Transverse colon (tissue), 4 donors: ENCODE data around the gene KMT5B. TPM values are rescaled to one million over a fixed set of nuclear protein-coding genes. Genes with fewer than 3 reads are reported as not detected.
"Not testable (repeated sequence)": the region's sequence is repeated elsewhere in the genome, so short reads cannot be mapped to it uniquely, and the experiment has no call there.

Experiments used
- DNase-seq: peaks from one replicate; pipeline ENCODE4 v3.0.0-alpha.2; 2019
- H3K27ac ChIP-seq, 4 donors: fragments of 200-600 bp; sonication (generic); 2 replicates each; pipeline ENCODE4 v1.5.1; 2016 to 2018; ENCODE audit warnings: inconsistent platforms in 4 of 4
- H3K27me3 ChIP-seq: fragments of 200-600 bp; sonication (generic); 2 replicates; pipeline ENCODE4 v1.5.1; 2017; ENCODE audit warnings: inconsistent platforms
- H3K36me3 ChIP-seq, 4 donors: fragments of 200-600 bp; sonication (generic); 2 replicates each; pipeline ENCODE4 v1.5.1; 2017 to 2019; ENCODE audit warnings: inconsistent platforms in 4 of 4
- H3K4me1 ChIP-seq, 4 donors: fragments of 200-600 bp; sonication (generic); 2 replicates each; pipeline ENCODE4 v1.5.1; 2017 to 2020; ENCODE audit warnings: inconsistent platforms in 4 of 4
- H3K4me3 ChIP-seq, 4 donors: fragments of 200-600 bp; sonication (generic); 1 replicate in 1 of 4; 2 replicates in 3 of 4; pipeline versions ENCODE4 v1.5.1 to v1.6.1; 2017 to 2019; ENCODE audit warnings: inconsistent platforms in 4 of 4
- H3K9me3 ChIP-seq, 2 donors: fragments of 200-600 bp; sonication (generic); 2 replicates each; pipeline ENCODE4 v1.5.1; 2017 to 2019; ENCODE audit warnings: inconsistent platforms in 2 of 2
- CTCF ChIP-seq, 5 experiments: fragments of 200-600 bp in 3 of 5; fragments of 450-650 bp in 2 of 5; sonication (generic) in 3 of 5; IDR thresholded peaks; 1 replicate in 2 of 5; 2 replicates in 3 of 5; pipeline ENCODE4 v1.5.1; 2016 to 2017; ENCODE audit warnings: antibody characterized with exemption in 5 of 5, inconsistent platforms in 3 of 5, mild to moderate bottlenecking in 2 of 5, moderate library complexity in 1 of 5
- EP300 ChIP-seq: sonication (generic); formaldehyde crosslinking; IDR thresholded peaks from one replicate; pipeline ENCODE4 v1.6.1; 2017; ENCODE audit warnings: antibody characterized with exemption, low read depth
- POLR2A ChIP-seq: fragments of 450-650 bp; IDR thresholded peaks from one replicate; pipeline ENCODE4 v1.6.1; 2016; ENCODE audit warnings: antibody characterized with exemption, mild to moderate bottlenecking, moderate library complexity
- POLR2AphosphoS5 ChIP-seq, 3 donors: sonication (generic); formaldehyde crosslinking; IDR thresholded peaks; one replicate each; pipeline ENCODE4 v1.6.1; 2016; ENCODE audit warnings: antibody characterized with exemption in 3 of 3
- WGBS, 2 donors: methylation state at CpG; one replicate each; pipeline ENCODE4 v1.1.5; 2018; ENCODE audit warnings: low coverage in 1 of 2; 5-methylcytosine and 5-hydroxymethylcytosine counted together
- in situ Hi-C, 4 donors: fragments of 200-750 bp; cut with MboI; loops; one replicate each; pipeline versions ENCODE4 v1.15.0 to v1.15.1; 2017; ENCODE audit warnings: low sequenced_read_pairs in 3 of 4, low pct_ligation_motif_present in 1 of 4, low pct_unique_long_range_greater_than_20kb in 1 of 4
- intact Hi-C: fragments of 100-400 bp; cut with DNase I; formaldehyde crosslinking; loops from one replicate; pipeline ENCODE4 v1.15.1; 2023; ENCODE audit warnings: low total_unique reads
- total RNA-seq, 4 donors: library from RNA; depleted of rRNA; stranded (reverse); fragments of >200 nt; gene quantifications; one replicate each; pipeline ENCODE4 v1.1.0, GENCODE V29; 2016

KMT5B gene
- total RNA-seq, 4 donors from 2014 or later = 33.4 to 71.4 (median 63.8) TPM

- intact Hi-C loops = loop anchor here (10.0 kb wide), 1 partner anchor 133 kb away; no protein-coding TSS in a partner anchor
- no peaks in the 10 kb centered on the region for H3K9me3 ChIP-seq
- TF ChIP-seq EP300 = no peak
- TF ChIP-seq POLR2AphosphoS5 (IDR thresholded peaks at IDR 0.05) = no peak
- TF ChIP-seq CTCF (IDR thresholded peaks at IDR 0.05) = no peak
- TF ChIP-seq POLR2A = no peak
- H3K27ac ChIP-seq = no peak overlapping the region
- 86 to 100% methylated on average over 2 to 3 of the region's 3 CpGs for WGBS, 2 donors
- H3K36me3 ChIP-seq = no peaks in the 10 kb centered on the region
- no peaks in the 10 kb centered on the region for H3K4me1 ChIP-seq
- DNase-seq = no peak
- in situ Hi-C loops = loop anchor here in 2 of 4 donors (10.0 to 25.0 kb wide), 2 partner anchors 136 to 193 kb away; no protein-coding TSS in a partner anchor
- no peak overlapping the region for H3K4me3 ChIP-seq
- H3K27me3 ChIP-seq = no peaks in the 10 kb centered on the region
These were observed 38.7 kb upstream of the KMT5B start for GRCh38 chr11:68251765-68252164.

GRCh38 chr11:68244912-68245311 lies 31.8 kb upstream of the KMT5B start:
- H3K36me3 ChIP-seq, H3K4me1 ChIP-seq, intact Hi-C loops, H3K9me3 ChIP-seq, H3K27ac ChIP-seq, H3K4me3 ChIP-seq, DNase-seq, in situ Hi-C loops, H3K27me3 ChIP-seq: not testable (repeated sequence)
- 84 to 90% methylated on average over 2 to 5 of the region's 5 CpGs for WGBS, 2 donors

GRCh38 chr11:68243847-68244246 lies 30.8 kb upstream of the KMT5B start:
- H3K36me3 ChIP-seq, H3K9me3 ChIP-seq, intact Hi-C loops, H3K27ac ChIP-seq, in situ Hi-C loops, H3K27me3 ChIP-seq, H3K4me1 ChIP-seq, H3K4me3 ChIP-seq, DNase-seq: not testable (repeated sequence)
- WGBS, 2 donors = 91% methylated on average over 1 of the region's 1 CpG; no CpG with 5 or more reads in 1 of the 2 donors

- intact Hi-C loops = no loop called here
These were observed 29.5 kb upstream of the KMT5B start for GRCh38 chr11:68242616-68243015.

GRCh38 chr11:68231621-68232020 lies 18.5 kb upstream of the KMT5B start:
- H3K36me3 ChIP-seq = no peaks in the 10 kb centered on the region
- H3K27me3 ChIP-seq = no peaks in the 10 kb centered on the region
- H3K4me3 ChIP-seq = no peak overlapping the region
- no peaks in the 10 kb centered on the region for H3K4me1 ChIP-seq
- intact Hi-C loops = no loop called here
- TF ChIP-seq POLR2AphosphoS5 (IDR thresholded peaks at IDR 0.05) = no peak
- TF ChIP-seq EP300 = no peak
- no peak for TF ChIP-seq POLR2A
- TF ChIP-seq CTCF (IDR thresholded peaks at IDR 0.05) = no peak
- H3K9me3 ChIP-seq = peaks cover 0 to 3% of the 10 kb centered on the region in 2 donors
- no peak overlapping the region for H3K27ac ChIP-seq
- WGBS, 2 donors = 89 to 100% methylated on average over 1 to 7 of the region's 7 CpGs
- in situ Hi-C loops = no loop called here
- no peak for DNase-seq

More at GRCh38 chr11:68242616-68243015, 29.5 kb upstream of the KMT5B start:
- TF ChIP-seq CTCF (IDR thresholded peaks at IDR 0.05) (no peak), POLR2AphosphoS5 (IDR thresholded peaks at IDR 0.05) (no peak), EP300 (no peak), POLR2A (no peak)
- no peaks in the 10 kb centered on the region for H3K9me3 ChIP-seq
- no peak for DNase-seq
- no peak overlapping the region for H3K4me3 ChIP-seq
- H3K4me1 ChIP-seq = no peaks in the 10 kb centered on the region
- WGBS, 2 donors = 96 to 100% methylated on average over 2 of the region's 2 CpGs
- in situ Hi-C loops = no loop called here
- H3K27me3 ChIP-seq = no peaks in the 10 kb centered on the region
- H3K27ac ChIP-seq = no peak overlapping the region
- no peaks in the 10 kb centered on the region for H3K36me3 ChIP-seq
